HCT116 (cell line): ENCODE data around the gene SUGCT. TPM values are rescaled to one million over a fixed set of nuclear protein-coding genes. Genes with fewer than 3 reads are reported as not detected.

Experiments
- ATAC-seq: fragments of 200-7000 bp; cut with Tn5 transposase; 2 replicates; pipeline ENCODE4 v1.9.1; 2020; ENCODE audit warnings: mild to moderate bottlenecking, moderate library complexity
- BruUV-seq: library from RNA; stranded (reverse); fragments of 400-500 nt; replicated peaks from 2 replicates; lab custom pipeline; 2021; lab: Mats Ljungman, UMichigan
- CTCF ChIA-PET: fragments of 300-600 bp; sonication (Branson Sonifier 250); formaldehyde crosslinking; loops from one replicate; lab custom pipeline; 2021; ENCODE audit warnings: antibody characterized with exemption; lab: Charles Lee
- POLR2A ChIA-PET: fragments of 300-600, 350-600 bp; sonication (Branson Sonifier 250); formaldehyde crosslinking; loops from one replicate; lab custom pipeline; 2021; ENCODE audit warnings: antibody characterized with exemption; lab: Charles Lee
- RAD21 ChIA-PET, 2 experiments: fragments of 300-600 bp; sonication (Branson Sonifier 250); formaldehyde crosslinking; loops; one replicate each; lab custom pipeline; 2023; ENCODE audit warnings: low total read pairs in 2 of 2; ENCODE audit not compliant: uncharacterized antibody in 2 of 2, unreplicated experiment in 2 of 2, low non-redundant PET in 1 of 2; lab: Charles Lee
- DNase-seq: peaks from one replicate; pipeline ENCODE4 v3.0.0-alpha.2; 2010; ENCODE audit warnings: low read depth, low spot score
- H2AFZ ChIP-seq: fragments of 200-600 bp; shearing (Covaris generic), sonication (generic); 2 replicates; pipeline ENCODE4 v1.6.1; 2017; ENCODE audit warnings: low read depth, mixed run types, mixed read lengths, antibody characterized with exemption, low read length; ENCODE audit not compliant: poor library complexity, severe bottlenecking
- H3K27ac ChIP-seq: 2 replicates; pipeline ENCODE4 v1.5.1; 2012; ENCODE audit warnings: low read depth, low read length
- H3K27me3 ChIP-seq: fragments of 200-600 bp; sonication (generic); 2 replicates; pipeline ENCODE4 v1.6.1; 2016; ENCODE audit warnings: mixed run types, low read length, mixed read lengths; ENCODE audit not compliant: insufficient read depth
- H3K36me3 ChIP-seq, 2 experiments: fragments of 200-500 bp in 1 of 2; fragments of 200-600 bp in 1 of 2; sonication (Bioruptor generic) in 1 of 2; sonication (generic) in 1 of 2; 2 replicates each; pipeline versions ENCODE4 v1.5.1 to v1.6.1; 2014 to 2016; ENCODE audit warnings: low read length in 2 of 2, inconsistent platforms in 1 of 2, mixed read lengths in 1 of 2, mixed run types in 1 of 2; ENCODE audit not compliant: insufficient read depth in 2 of 2, control insufficient read depth in 1 of 2
- H3K4me1 ChIP-seq, 2 experiments: fragments of 200-600 bp in 1 of 2; sonication (generic) in 1 of 2; 2 replicates each; pipeline versions ENCODE4 v1.5.1 to v1.6.1; 2012 to 2017; ENCODE audit warnings: low read length in 2 of 2, inconsistent platforms in 1 of 2, mild to moderate bottlenecking in 1 of 2, mixed read lengths in 1 of 2, mixed run types in 1 of 2, moderate library complexity in 1 of 2; ENCODE audit not compliant: insufficient read depth in 2 of 2, control insufficient read depth in 1 of 2
- H3K4me2 ChIP-seq: fragments of 200-600 bp; sonication (generic); 2 replicates; pipeline ENCODE4 v1.6.1; 2017; ENCODE audit warnings: mixed run types, low read length, mixed read lengths
- H3K4me3 ChIP-seq, 2 experiments: fragments of 200-600 bp in 1 of 2; sonication (generic) in 1 of 2; replicated peaks in 1 of 2; 2 replicates each; pipeline ENCODE4 v1.5.1; 2011 to 2016; ENCODE audit warnings: low read length in 2 of 2, control low read depth in 1 of 2, low read depth in 1 of 2, mild to moderate bottlenecking in 1 of 2, mixed read lengths in 1 of 2, mixed run types in 1 of 2
- H3K79me2 ChIP-seq: fragments of 200-600 bp; sonication (generic); 2 replicates; pipeline ENCODE4 v1.6.1; 2017; ENCODE audit warnings: mild to moderate bottlenecking, mixed run types, low read length, moderate library complexity, mixed read lengths; ENCODE audit not compliant: insufficient read depth
- H3K9ac ChIP-seq: fragments of 200-600 bp; sonication (generic); 2 replicates; pipeline ENCODE4 v1.6.1; 2016; ENCODE audit warnings: low read length, mixed read lengths
- H3K9me2 ChIP-seq: fragments of 200-600 bp; sonication (generic), shearing (Covaris generic); 2 replicates; pipeline ENCODE4 v1.6.1; 2017; ENCODE audit warnings: mixed run types, mild to moderate bottlenecking, moderate library complexity; ENCODE audit not compliant: insufficient read depth
- H3K9me3 ChIP-seq, 2 experiments: fragments of 200-500 bp in 1 of 2; fragments of 200-600 bp in 1 of 2; sonication (Bioruptor generic) in 1 of 2; sonication (generic) in 1 of 2; 2 replicates each; pipeline ENCODE4 v1.6.1; 2014 to 2017; ENCODE audit warnings: low read length in 2 of 2, mixed read lengths in 2 of 2, inconsistent platforms in 1 of 2, low read depth in 1 of 2, mild to moderate bottlenecking in 1 of 2, mixed run types in 1 of 2, moderate library complexity in 1 of 2; ENCODE audit not compliant: control insufficient read depth in 1 of 2, insufficient read depth in 1 of 2
- H4K20me1 ChIP-seq: fragments of 200-600 bp; sonication (generic), shearing (Covaris generic); 2 replicates; pipeline ENCODE4 v1.6.1; 2017; ENCODE audit warnings: mixed run types, mild to moderate bottlenecking, moderate library complexity; ENCODE audit not compliant: insufficient read depth
- ATF3 ChIP-seq: IDR thresholded peaks from 2 replicates; pipeline ENCODE4 v1.6.1; 2012
- CBX3 ChIP-seq: IDR thresholded peaks from 2 replicates; pipeline ENCODE4 v1.6.1; 2012; ENCODE audit warnings: low read depth
- EGR1 ChIP-seq: IDR thresholded peaks from 2 replicates; pipeline ENCODE4 v1.6.1; 2012; ENCODE audit warnings: low read depth
- EZH2 ChIP-seq: fragments of 200-600 bp; sonication (generic); IDR thresholded peaks from 2 replicates; pipeline ENCODE4 v1.6.1; 2017; ENCODE audit warnings: antibody characterized with exemption, mixed run types
- EZH2phosphoT487 ChIP-seq: fragments of 200-600 bp; IDR thresholded peaks from 2 replicates; pipeline ENCODE4 v1.6.1; 2018; ENCODE audit warnings: antibody characterized with exemption, borderline replicate concordance
- FOSL1 ChIP-seq: IDR thresholded peaks from 2 replicates; pipeline ENCODE4 v1.6.1; 2012; ENCODE audit warnings: low read depth
- JUND ChIP-seq: IDR thresholded peaks from 2 replicates; pipeline ENCODE4 v1.6.1; 2012
- MAX ChIP-seq: IDR thresholded peaks from 2 replicates; pipeline ENCODE4 v1.6.1; 2012
- POLR2A ChIP-seq: IDR thresholded peaks from 2 replicates; pipeline ENCODE4 v1.7.0; 2011; ENCODE audit warnings: borderline replicate concordance; ENCODE audit not compliant: insufficient read depth, insufficient read length; ENCODE audit errors: extremely low read depth
- POLR2AphosphoS5 ChIP-seq: IDR thresholded peaks from 2 replicates; pipeline ENCODE4 v1.6.1; 2011; ENCODE audit warnings: mild to moderate bottlenecking, low read depth, low read length, moderate library complexity
- RAD21 ChIP-seq: IDR thresholded peaks from 2 replicates; pipeline ENCODE4 v1.6.1; 2012; ENCODE audit warnings: low read depth, mild to moderate bottlenecking
- TCF7L2 ChIP-seq: IDR thresholded peaks from 2 replicates; pipeline ENCODE4 v1.7.0; 2011; ENCODE audit warnings: borderline replicate concordance, inconsistent platforms; ENCODE audit not compliant: insufficient read depth, insufficient read length; ENCODE audit errors: extremely low read depth
- YY1 ChIP-seq: IDR thresholded peaks from 2 replicates; pipeline ENCODE4 v1.6.1; 2011; ENCODE audit warnings: low read length, low read depth, moderate library complexity, mild to moderate bottlenecking; ENCODE audit not compliant: insufficient replicate concordance; ENCODE audit errors: extremely low read depth
- ZFX ChIP-seq: fragments of 450-650 bp; IDR thresholded peaks from 2 replicates; pipeline ENCODE4 v1.6.1; 2017
- intact Hi-C: fragments of 100-400 bp; cut with micrococcal nuclease; formaldehyde crosslinking; loops from 2 replicates; pipeline ENCODE4 v1.10.0; 2022
- total RNA-seq: library from RNA; stranded (reverse); gene quantifications from one replicate; pipeline ENCODE4 v1.2.1, GENCODE V29; 2021; ENCODE audit not compliant: unreplicated experiment

SUGCT gene
- total RNA-seq, 1 experiment from 2014 or later: 4.4 TPM

- Histone ChIP-seq H3K27me3 (no peaks in the 10 kb centered on the region), H3K4me3 (no peak overlapping the region), H3K9me3 (no peaks in the 10 kb centered on the region; a peak in 1 of 4 replicates), H3K27ac (no peak overlapping the region), H3K9ac (no peak overlapping the region), H3K4me1 (peaks cover 0 to 8% of the 10 kb centered on the region in 2 experiments; a peak in 1 of 4 replicates), H2AFZ (no peak overlapping the region), H3K36me3 (no peaks in the 10 kb centered on the region), H4K20me1 (no peaks in the 10 kb centered on the region), H3K9me2 (no peaks in the 10 kb centered on the region), H3K4me2 (no peak overlapping the region), H3K79me2 (no peaks in the 10 kb centered on the region)
- ChIA-PET POLR2A (no interaction called here), RAD21 (no interaction called here), CTCF (interaction anchor here (0.7 kb wide), 1 partner anchor 17 kb away, joined by 3 read pairs; the partner anchor contains the start of genes MPLKIP and SUGCT)
- no TSS peak for BruUV-seq
- intact Hi-C loops: no loop called here
- ATAC-seq (no peak), DNase-seq (no peak)
- no peak for TF ChIP-seq EGR1
- no peak for TF ChIP-seq ATF3
- TF ChIP-seq TCF7L2: no peak
- TF ChIP-seq YY1: no peak
- TF ChIP-seq JUND: no peak
- TF ChIP-seq MAX: no peak
- TF ChIP-seq POLR2A: no peak
- TF ChIP-seq EZH2phosphoT487: no peak
- TF ChIP-seq CBX3: no peak
- TF ChIP-seq ZFX: no peak
- TF ChIP-seq FOSL1: no peak
- TF ChIP-seq RAD21: no peak
- no peak for TF ChIP-seq EZH2
- no peak for TF ChIP-seq POLR2AphosphoS5
Observed at GRCh38 chr7:40151504-40151903, 16.7 kb downstream of the SUGCT start.
